ENCODE data around the gene ZSCAN5C.
"Not testable (repeated sequence)": the region's sequence is repeated elsewhere in the genome, so short reads cannot be mapped to it uniquely, and the experiment has no call there.

The ZSCAN5C gene

GRCh38 chr19:56193981-56194640, 8.0 kb upstream of the ZSCAN5C start:
- DNase-seq = no peak

GRCh38 chr19:56197646-56198045, 4.4 kb upstream of the ZSCAN5C start, which contains the start of gene ZSCAN5B:
TSS of gene ZSCAN5B (minus strand) at chr19:56197783. CDS start at chr19:56193052, 4,731 bp downstream.
- not testable (repeated sequence) for DNase-seq

- no peak for DNase-seq
Measured at GRCh38 chr19:56199687-56200086, 2.4 kb upstream of the ZSCAN5C start.

- DNase-seq = not testable (repeated sequence)
Measured at GRCh38 chr19:56207581-56207980, 5.5 kb downstream of the ZSCAN5C start.

- DNase-seq = no peak
Measured at GRCh38 chr19:56209091-56209490, 7.0 kb downstream of the ZSCAN5C start.

GRCh38 chr19:56210036-56210435, 8.0 kb downstream of the ZSCAN5C start:
- DNase-seq = not testable (repeated sequence)

- no peak for DNase-seq
Measured at GRCh38 chr19:56211718-56212117, 9.6 kb downstream of the ZSCAN5C start.

DNA sequence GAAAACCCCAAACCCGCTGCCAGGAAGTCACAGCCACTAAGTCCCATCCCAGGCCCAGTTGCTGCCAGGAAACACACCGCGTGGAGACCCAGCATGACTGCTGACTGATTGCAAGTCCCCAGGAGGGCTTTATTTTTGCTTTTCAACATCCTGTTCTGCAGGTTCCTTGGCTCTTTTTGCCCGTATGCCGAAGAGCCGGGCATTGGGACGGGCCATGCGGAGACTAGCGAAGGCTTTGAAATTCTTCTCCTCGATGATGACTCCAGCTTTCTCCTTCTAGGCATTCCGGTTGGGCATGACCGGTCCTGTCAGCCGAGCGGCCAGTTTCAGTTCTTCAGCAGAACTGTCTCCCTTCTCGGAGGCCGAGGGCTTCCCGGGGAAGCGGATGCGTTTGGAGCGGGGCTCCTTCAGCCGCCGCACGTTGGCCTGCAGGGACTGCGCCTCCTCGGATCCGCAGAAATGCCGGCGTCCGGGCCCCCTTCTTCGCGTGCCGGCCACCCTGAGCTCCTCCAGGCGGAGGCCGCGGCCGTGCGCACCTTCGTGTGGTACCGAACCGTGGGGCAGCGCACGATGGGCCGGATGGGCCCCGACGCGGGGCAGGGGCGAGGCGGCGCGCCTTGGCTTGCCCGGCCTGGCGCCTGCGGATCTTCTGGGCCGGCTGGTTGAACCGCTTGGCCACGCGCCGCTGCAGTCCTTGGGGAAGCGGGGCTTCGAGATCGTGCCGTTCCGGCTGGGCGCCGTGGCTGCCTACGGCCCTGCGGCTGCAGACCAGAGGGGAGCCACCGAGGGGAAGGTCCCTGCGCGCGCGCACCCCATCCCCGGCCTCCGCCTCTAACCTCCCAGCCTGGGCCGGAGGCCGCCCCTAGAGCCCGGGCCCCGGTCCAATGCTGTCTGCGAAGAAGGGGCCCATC, 15.2 kb downstream of the ZSCAN5C start:
- no peak for DNase-seq

DNA sequence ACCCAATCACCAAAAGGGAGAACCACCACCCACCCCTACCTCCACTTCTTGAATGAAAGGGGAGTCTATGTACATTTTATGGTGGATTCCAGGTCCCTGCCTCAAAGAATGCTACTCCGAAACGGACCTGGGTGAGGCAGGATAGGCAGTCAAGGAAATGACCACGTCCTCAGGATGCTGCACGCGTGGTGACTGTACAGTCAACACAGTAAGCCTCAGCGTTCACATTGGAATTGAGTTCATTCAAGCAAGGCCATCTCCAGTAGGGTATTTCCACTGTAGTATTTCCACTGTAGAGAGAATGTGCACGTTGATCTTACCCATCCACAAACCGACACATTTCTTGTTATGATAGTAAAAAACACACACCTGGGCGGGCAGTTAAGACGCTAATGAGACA, 16.9 kb downstream of the ZSCAN5C start:
- no peak for DNase-seq

DNA sequence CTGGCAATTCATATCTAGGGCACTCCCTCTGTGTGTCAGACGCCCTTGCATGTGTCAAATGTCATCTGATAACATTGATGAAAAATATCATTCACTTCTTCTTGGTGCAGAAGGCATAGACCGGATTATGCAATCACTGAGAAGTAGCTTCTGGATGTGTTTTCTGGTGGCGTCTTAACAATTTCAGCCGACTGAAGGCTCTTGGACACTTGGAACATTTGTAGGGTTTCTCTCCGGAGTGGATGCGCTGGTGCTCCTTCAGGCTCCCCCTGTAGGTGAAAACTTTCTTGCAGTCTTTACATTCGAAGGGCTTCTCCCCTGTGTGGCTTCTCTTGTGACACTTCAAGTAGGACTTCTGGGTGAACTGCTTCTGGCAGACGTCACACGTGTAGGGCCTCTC, 19.4 kb downstream of the ZSCAN5C start:
- not testable (repeated sequence) for DNase-seq

- DNase-seq = no peak
Measured at GRCh38 chr19:56221851-56222250, 19.8 kb downstream of the ZSCAN5C start.

GRCh38 chr19:56222901-56223300, 20.8 kb downstream of the ZSCAN5C start:
- no peak for DNase-seq

GRCh38 chr19:56223481-56223880, 21.4 kb downstream of the ZSCAN5C start:
- DNase-seq = no peak

GRCh38 chr19:56245121-56245740, 43.2 kb downstream of the ZSCAN5C start:
- DNase-seq = no peak

DNA sequence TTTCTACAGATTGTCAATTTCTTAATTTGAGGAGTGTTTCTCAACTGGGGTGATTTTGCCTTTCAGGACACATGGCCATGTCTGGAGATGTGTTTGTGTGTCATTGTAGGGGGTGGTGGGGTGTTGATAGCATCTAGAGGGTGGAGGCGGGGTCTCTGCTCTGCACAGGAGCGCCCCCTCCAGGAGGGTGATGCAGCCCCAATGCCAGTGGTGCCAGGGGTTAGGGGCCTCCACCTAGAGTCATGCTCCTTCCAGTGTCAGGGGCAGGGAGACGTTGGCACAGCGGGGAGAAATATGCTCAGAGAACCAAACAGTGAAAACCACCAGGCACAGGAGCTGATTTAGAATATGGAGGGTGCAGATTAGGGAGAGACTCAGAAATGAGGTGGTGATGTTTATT, 43.7 kb downstream of the ZSCAN5C start:
- DNase-seq = not testable (repeated sequence)

- not testable (repeated sequence) for DNase-seq
Measured at GRCh38 chr19:56248736-56249338, 46.8 kb downstream of the ZSCAN5C start.

DNA sequence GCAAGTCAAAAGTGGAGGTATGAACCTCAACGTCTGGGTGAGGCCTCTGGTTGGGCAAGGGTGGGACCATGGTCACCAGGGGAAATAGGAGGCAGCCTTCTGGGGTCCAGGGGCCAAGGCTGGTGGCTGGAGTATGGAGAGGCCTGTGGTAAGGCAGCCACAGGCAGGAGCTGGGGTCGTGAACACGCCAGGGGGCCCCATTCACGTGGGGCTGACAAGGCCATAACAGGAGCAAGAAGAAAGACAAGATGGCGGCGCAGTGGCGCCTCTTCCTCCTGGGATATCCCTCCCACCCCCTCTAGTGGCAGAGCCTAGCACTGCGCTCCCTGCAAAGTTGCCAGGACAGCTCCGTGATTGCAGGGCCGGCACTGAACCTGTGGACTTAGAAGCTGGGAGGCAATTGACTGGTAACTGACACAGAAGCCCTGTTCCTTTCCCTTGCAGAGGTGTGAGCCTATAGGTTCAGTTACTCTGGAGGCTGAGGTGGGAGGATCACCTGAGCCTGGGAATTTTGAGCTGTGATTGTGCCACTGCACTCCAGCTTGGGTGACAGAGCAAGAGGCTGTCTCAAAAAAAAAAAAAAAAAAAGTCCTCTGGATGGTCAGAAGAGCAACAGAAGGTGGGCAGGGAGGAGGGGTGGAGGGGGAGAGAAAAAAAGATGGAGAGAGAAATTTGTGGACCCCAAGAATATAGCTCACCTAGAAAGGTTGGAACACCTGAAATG, 50.8 kb downstream of the ZSCAN5C start:
- DNase-seq = peak; percentile 63 to 65

- no peak for DNase-seq
Measured at GRCh38 chr19:56253737-56254136, 51.7 kb downstream of the ZSCAN5C start.

GRCh38 chr19:56258272-56258671, 56.2 kb downstream of the ZSCAN5C start:
- no peak for DNase-seq
